Uterus (tissue), 4 donors: ENCODE measurements around the gene STIM2. TPM values are rescaled to one million over a fixed set of nuclear protein-coding genes. Genes with fewer than 3 reads are reported as not detected.
A peak's percentile ranks its signal among the peaks of the same experiment; 100 is the strongest.

Experiments used
- DNase-seq, 2 donors: peaks; one replicate each; pipeline ENCODE4 v3.0.0-alpha.2; 2019 to 2020
- H3K27ac ChIP-seq, 2 donors: fragments of 200-600 bp; sonication (generic); 1 replicate in 1 of 2; 2 replicates in 1 of 2; pipeline ENCODE4 v1.5.1; 2016 to 2018
- H3K27me3 ChIP-seq, 2 donors: fragments of 200-600 bp; sonication (generic); one replicate each; pipeline ENCODE4 v1.5.1; 2018 to 2019; ENCODE audit warnings: control low read depth in 1 of 2
- H3K36me3 ChIP-seq, 2 donors: fragments of 200-600 bp; sonication (generic); one replicate each; pipeline ENCODE4 v1.5.1; 2019; ENCODE audit warnings: control low read depth in 1 of 2
- H3K4me1 ChIP-seq, 2 donors: fragments of 200-600 bp; sonication (generic); one replicate each; pipeline ENCODE4 v1.5.1; 2018 to 2019; ENCODE audit warnings: control low read depth in 1 of 2
- H3K4me3 ChIP-seq, 2 donors: fragments of 200-600 bp; sonication (generic); 1 replicate in 1 of 2; 2 replicates in 1 of 2; pipeline ENCODE4 v1.5.1; 2018 to 2019; ENCODE audit warnings: mild to moderate bottlenecking in 1 of 2
- H3K9me3 ChIP-seq, 2 donors: fragments of 200-600 bp; sonication (generic); one replicate each; pipeline ENCODE4 v1.5.1; 2019; ENCODE audit warnings: control low read depth in 1 of 2
- POLR2A ChIP-seq, 2 donors: fragments of 450-650 bp; IDR thresholded peaks; one replicate each; pipeline ENCODE4 v1.6.1; 2016; ENCODE audit warnings: antibody characterized with exemption in 2 of 2, mild to moderate bottlenecking in 1 of 2, moderate library complexity in 1 of 2
- intact Hi-C: fragments of 100-400 bp; cut with DNase I; formaldehyde crosslinking; loops from one replicate; pipeline ENCODE4 v1.15.1; 2023; ENCODE audit warnings: low total_unique reads
- total RNA-seq, 4 donors: library from RNA; depleted of rRNA in 3 of 4; stranded (reverse); fragments of >200 nt in 3 of 4; gene quantifications; one replicate each; pipeline versions ENCODE4 v1.1.0 to v1.2.4, GENCODE V29; 2014 to 2023
- TF ChIP-seq, protein P1 (sequence below), 4 experiments: fragments of 200-600 bp in 2 of 4; fragments of 450-650 bp in 2 of 4; sonication (generic) in 2 of 4; IDR thresholded peaks; one replicate each; pipeline ENCODE4 v1.5.1; 2016 to 2019; ENCODE audit warnings: antibody characterized with exemption in 4 of 4, mild to moderate bottlenecking in 2 of 4, moderate library complexity in 1 of 4
- donor health status: DM: yes; HTN: yes; CAD: no.

Gene STIM2
- total RNA-seq, 4 donors from 2014 or later, result 27.9 to 38.2 (median 29.4) TPM

GRCh38 chr4:26857278-26858034, 3.2 kb upstream of the STIM2 start:
- H3K36me3 ChIP-seq, result no peaks in the 10 kb centered on the region
- H3K4me3 ChIP-seq, result peak overlapping the region; percentile 55 to 56
- H3K27ac ChIP-seq, result peak overlapping the region; percentile 85 to 87
- H3K9me3 ChIP-seq, result no peaks in the 10 kb centered on the region
- DNase-seq, result peak; percentile 85 to 89
- peaks cover 0 to 9% of the 10 kb centered on the region in 2 donors for H3K4me1 ChIP-seq
- TF ChIP-seq, protein P1, sequence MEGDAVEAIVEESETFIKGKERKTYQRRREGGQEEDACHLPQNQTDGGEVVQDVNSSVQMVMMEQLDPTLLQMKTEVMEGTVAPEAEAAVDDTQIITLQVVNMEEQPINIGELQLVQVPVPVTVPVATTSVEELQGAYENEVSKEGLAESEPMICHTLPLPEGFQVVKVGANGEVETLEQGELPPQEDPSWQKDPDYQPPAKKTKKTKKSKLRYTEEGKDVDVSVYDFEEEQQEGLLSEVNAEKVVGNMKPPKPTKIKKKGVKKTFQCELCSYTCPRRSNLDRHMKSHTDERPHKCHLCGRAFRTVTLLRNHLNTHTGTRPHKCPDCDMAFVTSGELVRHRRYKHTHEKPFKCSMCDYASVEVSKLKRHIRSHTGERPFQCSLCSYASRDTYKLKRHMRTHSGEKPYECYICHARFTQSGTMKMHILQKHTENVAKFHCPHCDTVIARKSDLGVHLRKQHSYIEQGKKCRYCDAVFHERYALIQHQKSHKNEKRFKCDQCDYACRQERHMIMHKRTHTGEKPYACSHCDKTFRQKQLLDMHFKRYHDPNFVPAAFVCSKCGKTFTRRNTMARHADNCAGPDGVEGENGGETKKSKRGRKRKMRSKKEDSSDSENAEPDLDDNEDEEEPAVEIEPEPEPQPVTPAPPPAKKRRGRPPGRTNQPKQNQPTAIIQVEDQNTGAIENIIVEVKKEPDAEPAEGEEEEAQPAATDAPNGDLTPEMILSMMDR (IDR thresholded peaks at IDR 0.05), result peak in 3 of 4 experiments; percentile 13 to 50 (median 14)
- TF ChIP-seq POLR2A (IDR thresholded peaks at IDR 0.05), result peak; percentile 65 to 74
- H3K27me3 ChIP-seq, result no peaks in the 10 kb centered on the region
- intact Hi-C loops, result loop anchor here (10.0 kb wide), 1 partner anchor 147 kb away; no protein-coding TSS in a partner anchor

- intact Hi-C loops, result loop anchor here (10.0 kb wide), 1 partner anchor 147 kb away; no protein-coding TSS in a partner anchor
- Histone ChIP-seq H3K9me3 (no peaks in the 10 kb centered on the region), H3K36me3 (no peaks in the 10 kb centered on the region), H3K4me1 (peaks cover 0 to 16% of the 10 kb centered on the region in 2 donors), H3K27ac (peak overlapping the region; percentile 85 to 87), H3K27me3 (no peaks in the 10 kb centered on the region), H3K4me3 (peak overlapping the region; percentile 55 to 56)
- no peak for TF ChIP-seq POLR2A (IDR thresholded peaks at IDR 0.05)
- TF ChIP-seq, protein P1 (IDR thresholded peaks at IDR 0.05), result no peak
- no peak for DNase-seq
Measured at GRCh38 chr4:26858035-26858918, 2.4 kb upstream of the STIM2 start.

DNA sequence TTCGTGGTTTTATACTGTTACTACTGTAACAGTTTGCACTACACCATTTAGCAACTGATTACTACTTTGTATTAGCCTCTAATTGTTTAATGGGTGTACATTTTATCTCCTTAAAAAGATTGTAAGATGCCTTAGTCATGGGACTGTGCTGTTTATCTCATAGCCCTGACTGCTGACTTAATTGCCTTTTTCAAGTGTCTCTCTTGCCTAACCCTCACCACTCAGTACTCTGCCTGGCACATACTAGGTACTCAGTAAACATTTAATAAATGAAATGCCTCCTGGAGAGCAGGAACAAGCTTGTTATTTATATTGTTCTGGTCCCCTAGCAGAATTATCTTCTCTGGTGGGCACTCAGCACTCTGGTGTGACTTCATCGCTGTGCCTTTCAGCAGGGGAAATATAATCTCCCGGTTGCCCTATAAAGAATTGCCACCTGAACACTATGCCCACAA, 1.7 kb upstream of the STIM2 start:
- Histone ChIP-seq H3K36me3 (no peaks in the 10 kb centered on the region), H3K27ac (no peak overlapping the region), H3K4me3 (no peak overlapping the region), H3K4me1 (peaks cover 0 to 17% of the 10 kb centered on the region in 2 donors), H3K9me3 (no peaks in the 10 kb centered on the region), H3K27me3 (no peaks in the 10 kb centered on the region)
- TF ChIP-seq, protein P1 (IDR thresholded peaks at IDR 0.05), result no peak
- no peak for TF ChIP-seq POLR2A (IDR thresholded peaks at IDR 0.05)
- intact Hi-C loops, result loop anchor here (10.0 kb wide), 1 partner anchor 146 kb away; no protein-coding TSS in a partner anchor
- no peak for DNase-seq

DNA sequence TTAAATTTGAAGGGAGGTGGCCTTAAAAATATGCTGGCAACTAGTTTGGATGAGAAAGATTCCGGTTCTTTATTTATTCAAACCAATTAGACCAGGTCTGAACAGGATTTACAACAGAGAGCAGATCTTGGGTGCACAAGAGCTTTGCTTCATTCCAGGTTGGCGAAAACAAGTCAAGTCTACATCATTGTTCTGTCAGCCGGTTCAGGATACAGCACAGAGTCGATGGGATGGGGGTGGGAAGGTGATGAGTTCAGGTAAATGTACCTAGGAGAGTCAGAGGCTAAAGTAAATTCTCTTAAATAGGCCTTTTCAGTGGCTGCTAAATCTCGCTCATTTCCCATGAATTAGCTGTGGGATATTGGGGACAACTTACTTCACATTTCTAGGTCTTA, 882 bp upstream of the STIM2 start:
- H3K27ac ChIP-seq, result peak overlapping the region; percentile 95 to 96
- no peak for TF ChIP-seq POLR2A (IDR thresholded peaks at IDR 0.05)
- TF ChIP-seq, protein P1 (IDR thresholded peaks at IDR 0.05), result no peak
- DNase-seq, result no peak
- no peaks in the 10 kb centered on the region for H3K36me3 ChIP-seq
- H3K27me3 ChIP-seq, result no peaks in the 10 kb centered on the region
- peaks cover 0 to 17% of the 10 kb centered on the region in 2 donors for H3K4me1 ChIP-seq
- intact Hi-C loops, result loop anchor here (10.0 kb wide), 1 partner anchor 145 kb away; no protein-coding TSS in a partner anchor
- peak overlapping the region; percentile 62 to 78 for H3K4me3 ChIP-seq
- no peaks in the 10 kb centered on the region for H3K9me3 ChIP-seq
